H1 (cell line): Measurements from ENCODE around the gene ICA1.

Source experiments
- CEBPB ChIP-seq: IDR thresholded peaks from 2 replicates; pipeline ENCODE4 v1.6.1; 2012; ENCODE audit warnings: low read depth, low read length
- CHD2 ChIP-seq: IDR thresholded peaks from 2 replicates; pipeline ENCODE4 v1.6.1; 2012; ENCODE audit warnings: low read length, improper control_type of control experiment
- FOSL1 ChIP-seq: IDR thresholded peaks from 2 replicates; pipeline ENCODE4 v1.6.1; 2011; ENCODE audit warnings: mild to moderate bottlenecking, low read depth, low read length, moderate library complexity; ENCODE audit not compliant: insufficient read depth
- NANOG ChIP-seq: IDR thresholded peaks from 2 replicates; pipeline ENCODE4 v1.6.1; 2011; ENCODE audit warnings: low read length, low read depth, mild to moderate bottlenecking, inconsistent platforms; ENCODE audit not compliant: insufficient read depth, poor library complexity, severe bottlenecking
- POLR2A ChIP-seq, 2 experiments: IDR thresholded peaks; 1 replicate in 1 of 2; 2 replicates in 1 of 2; pipeline ENCODE4 v1.6.1; 2011; ENCODE audit warnings: low read depth in 2 of 2, low read length in 2 of 2, mild to moderate bottlenecking in 2 of 2; ENCODE audit errors: control extremely low read depth in 1 of 2
- TCF12 ChIP-seq: IDR thresholded peaks from 2 replicates; pipeline ENCODE4 v1.6.1; 2011; ENCODE audit warnings: low read depth, mild to moderate bottlenecking, low read length
- TF ChIP-seq, protein P1 (sequence below), 3 experiments: IDR thresholded peaks; 1 replicate in 2 of 3; 2 replicates in 1 of 3; pipeline versions ENCODE4 v1.5.1 to v1.6.1; 2011; ENCODE audit warnings: low read length in 3 of 3, mild to moderate bottlenecking in 3 of 3, inconsistent platforms in 2 of 3, low read depth in 1 of 3, moderate library complexity in 1 of 3; ENCODE audit not compliant: insufficient read depth in 1 of 3; ENCODE audit errors: control extremely low read depth in 1 of 3
- TF ChIP-seq, protein P2 (sequence below): IDR thresholded peaks from 2 replicates; pipeline ENCODE4 v1.6.1; 2012; ENCODE audit warnings: inconsistent platforms

DNA sequence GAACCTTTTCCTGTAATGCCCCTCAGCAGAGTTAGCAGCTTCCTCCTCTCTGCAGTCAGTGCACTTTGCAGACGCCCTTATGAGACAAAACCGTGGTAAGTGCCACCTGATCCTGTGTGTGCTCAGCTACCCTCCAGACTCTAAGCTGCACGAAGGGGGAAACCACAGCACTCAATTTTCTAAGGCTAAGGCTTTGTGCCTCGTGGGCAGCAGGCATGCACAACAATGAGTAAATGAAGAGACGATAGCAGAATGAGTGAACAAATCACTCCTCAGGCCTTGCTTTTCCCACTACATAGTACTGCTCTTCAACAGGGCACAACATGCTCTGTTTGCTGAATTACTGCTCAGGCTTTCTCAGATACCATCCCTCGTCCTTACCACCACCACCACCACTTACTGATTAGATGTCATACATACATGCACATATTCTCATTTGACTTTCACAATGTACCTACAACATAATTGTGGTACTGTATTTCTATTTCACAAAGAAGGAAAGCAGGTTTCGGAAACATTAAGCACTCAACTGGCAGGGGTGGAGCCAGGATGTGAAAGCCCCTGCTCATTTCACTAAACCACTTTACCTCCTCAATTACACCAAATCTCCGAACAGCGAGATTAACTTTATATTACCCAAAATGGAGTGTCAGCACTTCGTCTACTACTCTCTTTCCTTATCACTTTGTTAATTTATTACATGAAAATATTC is 85.4 kb downstream of the ICA1 start:
- TF ChIP-seq POLR2A (IDR thresholded peaks at IDR 0.05; ENCODE audit: control extremely low read depth in 1 of 2, low read depth in 2 of 2, low read length in 2 of 2) = no peak
- TF ChIP-seq CHD2 = no peak
- TF ChIP-seq NANOG = no peak
- TF ChIP-seq, protein P1, sequence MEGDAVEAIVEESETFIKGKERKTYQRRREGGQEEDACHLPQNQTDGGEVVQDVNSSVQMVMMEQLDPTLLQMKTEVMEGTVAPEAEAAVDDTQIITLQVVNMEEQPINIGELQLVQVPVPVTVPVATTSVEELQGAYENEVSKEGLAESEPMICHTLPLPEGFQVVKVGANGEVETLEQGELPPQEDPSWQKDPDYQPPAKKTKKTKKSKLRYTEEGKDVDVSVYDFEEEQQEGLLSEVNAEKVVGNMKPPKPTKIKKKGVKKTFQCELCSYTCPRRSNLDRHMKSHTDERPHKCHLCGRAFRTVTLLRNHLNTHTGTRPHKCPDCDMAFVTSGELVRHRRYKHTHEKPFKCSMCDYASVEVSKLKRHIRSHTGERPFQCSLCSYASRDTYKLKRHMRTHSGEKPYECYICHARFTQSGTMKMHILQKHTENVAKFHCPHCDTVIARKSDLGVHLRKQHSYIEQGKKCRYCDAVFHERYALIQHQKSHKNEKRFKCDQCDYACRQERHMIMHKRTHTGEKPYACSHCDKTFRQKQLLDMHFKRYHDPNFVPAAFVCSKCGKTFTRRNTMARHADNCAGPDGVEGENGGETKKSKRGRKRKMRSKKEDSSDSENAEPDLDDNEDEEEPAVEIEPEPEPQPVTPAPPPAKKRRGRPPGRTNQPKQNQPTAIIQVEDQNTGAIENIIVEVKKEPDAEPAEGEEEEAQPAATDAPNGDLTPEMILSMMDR (IDR thresholded peaks at IDR 0.05; ENCODE audit: control extremely low read depth in 1 of 3, insufficient read depth in 1 of 3, low read depth in 1 of 3, low read length in 3 of 3) = no peak
- no peak for TF ChIP-seq FOSL1
- TF ChIP-seq TCF12 = no peak
- TF ChIP-seq, protein P2, sequence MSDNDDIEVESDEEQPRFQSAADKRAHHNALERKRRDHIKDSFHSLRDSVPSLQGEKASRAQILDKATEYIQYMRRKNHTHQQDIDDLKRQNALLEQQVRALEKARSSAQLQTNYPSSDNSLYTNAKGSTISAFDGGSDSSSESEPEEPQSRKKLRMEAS = no peak
- no peak for TF ChIP-seq CEBPB
